Measurements from ENCODE around the gene ME1. TPM values are rescaled to one million over a fixed set of nuclear protein-coding genes. Genes with fewer than 3 reads are reported as not detected.

Gene ME1
- total and polyA plus RNA-seq, 9 of the 15 experiments (the other 6 are each of a cell fraction or from before 2014, with no cell fraction given) = 3.2 to 10.4 (median 5.5) TPM

- FAIRE-seq (peak; percentile 81), ATAC-seq (peak; percentile 97), DNase-seq (ENCODE audit: extremely low read depth in 1 of 4, low spot score in 3 of 4) (peak in 2 of 4 experiments; percentile 57 to 77)
- intact Hi-C loops (cut with micrococcal nuclease) (no loop called here), in situ Hi-C loops (cut with MboI) (no loop called here)
- WGBS (ENCODE audit: insufficient coverage, low coverage, missing lambda C conversion rate) = 0% methylated on average over 2 of the region's 2 CpGs
- Histone ChIP-seq H3K36me3 (ENCODE audit: control insufficient read depth, insufficient read depth, low read length) (no peaks in the 10 kb centered on the region), H4K20me1 (replicated peaks; ENCODE audit: control insufficient read depth, insufficient read depth, low read length) (no peaks in the 10 kb centered on the region), H3K27ac (ENCODE audit: extremely low read depth, low read depth, low read length) (no peak overlapping the region), H3K27me3 (ENCODE audit: control insufficient read depth in 2 of 2, insufficient read depth in 2 of 2, low read length in 2 of 2) (no peaks in the 10 kb centered on the region; a peak in 1 of 5 replicates), H3K9ac (ENCODE audit: insufficient read depth in 1 of 2, low read depth in 2 of 2, low read length in 2 of 2) (no peak overlapping the region), H3K9me1 (ENCODE audit: control insufficient read depth, insufficient read depth, low read length) (no peaks in the 10 kb centered on the region), H3K79me2 (ENCODE audit: control insufficient read depth, insufficient read depth, low read length) (no peaks in the 10 kb centered on the region), H2AFZ (ENCODE audit: low read depth, low read length) (no peak overlapping the region), H3K9me3 (replicated peaks; ENCODE audit: control insufficient read depth, insufficient read depth, low read depth, low read length) (no peaks in the 10 kb centered on the region), H3K4me2 (ENCODE audit: insufficient read depth, low read length) (no peak overlapping the region), H3K4me1 (replicated peaks in 1 of 2; ENCODE audit: control insufficient read depth in 2 of 2, insufficient read depth in 2 of 2, low read length in 2 of 2) (no peaks in the 10 kb centered on the region; a peak in 1 of 5 replicates), H3K4me3 (no peak overlapping the region)
- ChIA-PET POLR2A (no interaction called here), CTCF (ENCODE audit: low intra/inter-chr PET ratio) (no interaction called here)
- BruUV-seq (replicated peaks) = no TSS peak
- TF ChIP-seq NONO (IDR thresholded peaks at IDR 0.05; ENCODE audit: low read depth in 2 of 2, low read length in 1 of 2) = no peak
- TF ChIP-seq, protein P1, sequence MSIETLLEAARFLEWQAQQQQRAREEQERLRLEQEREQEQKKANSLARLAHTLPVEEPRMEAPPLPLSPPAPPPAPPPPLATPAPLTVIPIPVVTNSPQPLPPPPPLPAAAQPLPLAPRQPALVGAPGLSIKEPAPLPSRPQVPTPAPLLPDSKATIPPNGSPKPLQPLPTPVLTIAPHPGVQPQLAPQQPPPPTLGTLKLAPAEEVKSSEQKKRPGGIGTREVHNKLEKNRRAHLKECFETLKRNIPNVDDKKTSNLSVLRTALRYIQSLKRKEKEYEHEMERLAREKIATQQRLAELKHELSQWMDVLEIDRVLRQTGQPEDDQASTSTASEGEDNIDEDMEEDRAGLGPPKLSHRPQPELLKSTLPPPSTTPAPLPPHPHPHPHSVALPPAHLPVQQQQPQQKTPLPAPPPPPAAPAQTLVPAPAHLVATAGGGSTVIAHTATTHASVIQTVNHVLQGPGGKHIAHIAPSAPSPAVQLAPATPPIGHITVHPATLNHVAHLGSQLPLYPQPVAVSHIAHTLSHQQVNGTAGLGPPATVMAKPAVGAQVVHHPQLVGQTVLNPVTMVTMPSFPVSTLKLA (conservative IDR thresholded peaks at IDR 0.05) = peak in 1 of 2 experiments; percentile 46; a peak in 1 of 4 replicates
- peak; percentile 91 for TF ChIP-seq CBFA2T2 (conservative IDR thresholded peaks at IDR 0.05)
- TF ChIP-seq LCOR (CRISPR knock-in tag; IDR thresholded peaks at IDR 0.05) = peak; percentile 79; the same call in 1 of the 2 replicates
- TF ChIP-seq TEAD4 (IDR thresholded peaks at IDR 0.05; ENCODE audit: low read length) = peak; percentile 93
- no peak for TF ChIP-seq TEAD4 (CRISPR knock-in tag; IDR thresholded peaks at IDR 0.05; ENCODE audit: borderline replicate concordance)
- peak; percentile 71 for TF ChIP-seq NFIC (IDR thresholded peaks at IDR 0.05)
- no peak for TF ChIP-seq ZNF766 (CRISPR knock-in tag; conservative IDR thresholded peaks at IDR 0.05)
- TF ChIP-seq NUFIP1 (IDR thresholded peaks at IDR 0.05; ENCODE audit: partially characterized antibody) = no peak
- no peak for TF ChIP-seq CHD1 (IDR thresholded peaks at IDR 0.05; ENCODE audit: low read length)
- no peak for TF ChIP-seq PPARD (CRISPR knock-in tag; IDR thresholded peaks at IDR 0.05)
- TF ChIP-seq HMGXB4 (CRISPR knock-in tag; IDR thresholded peaks at IDR 0.05) = no peak
- peak; percentile 52 for TF ChIP-seq DACH1 (IDR thresholded peaks at IDR 0.05; ENCODE audit: partially characterized antibody)
- no peak for TF ChIP-seq HEY1 (CRISPR knock-in tag; IDR thresholded peaks at IDR 0.05; ENCODE audit: borderline replicate concordance)
- peak; percentile 68 for TF ChIP-seq EGR1 (conservative IDR thresholded peaks at IDR 0.05)
- TF ChIP-seq HDGF (IDR thresholded peaks at IDR 0.05) = no peak
- TF ChIP-seq ZNF408 (CRISPR knock-in tag; IDR thresholded peaks at IDR 0.05; ENCODE audit: low read depth) = no peak
- TF ChIP-seq CBFB (CRISPR knock-in tag; IDR thresholded peaks at IDR 0.05) = peak; percentile 80; the same call in 1 of the 2 replicates
- peak; percentile 74 for TF ChIP-seq CTBP1 (IDR thresholded peaks at IDR 0.05; ENCODE audit: borderline replicate concordance)
- TF ChIP-seq ZNF277 (CRISPR knock-in tag; IDR thresholded peaks at IDR 0.05; ENCODE audit: borderline replicate concordance) = no peak
Measured at GRCh38 chr6:83442752-83443151, 11.9 kb upstream of the ME1 start.

Data from K562 (cell line).